GM18951 (cell line): ENCODE data around the gene OR52K2.

Source experiments
- POLR2A ChIP-seq: IDR thresholded peaks from 4 replicates; pipeline ENCODE4 v1.6.1; 2011; ENCODE audit warnings: mild to moderate bottlenecking; ENCODE audit not compliant: insufficient read length, insufficient read depth; ENCODE audit errors: extremely low read depth
- in situ Hi-C: fragments of 300-500 bp; cut with MboI; formaldehyde crosslinking; loops from one replicate; pipeline ENCODE4 v1.12.0; 2022; ENCODE audit warnings: low sequenced_read_pairs, mixed read lengths, inconsistent platforms; ENCODE audit not compliant: unreplicated experiment

OR52K2 gene

DNA sequence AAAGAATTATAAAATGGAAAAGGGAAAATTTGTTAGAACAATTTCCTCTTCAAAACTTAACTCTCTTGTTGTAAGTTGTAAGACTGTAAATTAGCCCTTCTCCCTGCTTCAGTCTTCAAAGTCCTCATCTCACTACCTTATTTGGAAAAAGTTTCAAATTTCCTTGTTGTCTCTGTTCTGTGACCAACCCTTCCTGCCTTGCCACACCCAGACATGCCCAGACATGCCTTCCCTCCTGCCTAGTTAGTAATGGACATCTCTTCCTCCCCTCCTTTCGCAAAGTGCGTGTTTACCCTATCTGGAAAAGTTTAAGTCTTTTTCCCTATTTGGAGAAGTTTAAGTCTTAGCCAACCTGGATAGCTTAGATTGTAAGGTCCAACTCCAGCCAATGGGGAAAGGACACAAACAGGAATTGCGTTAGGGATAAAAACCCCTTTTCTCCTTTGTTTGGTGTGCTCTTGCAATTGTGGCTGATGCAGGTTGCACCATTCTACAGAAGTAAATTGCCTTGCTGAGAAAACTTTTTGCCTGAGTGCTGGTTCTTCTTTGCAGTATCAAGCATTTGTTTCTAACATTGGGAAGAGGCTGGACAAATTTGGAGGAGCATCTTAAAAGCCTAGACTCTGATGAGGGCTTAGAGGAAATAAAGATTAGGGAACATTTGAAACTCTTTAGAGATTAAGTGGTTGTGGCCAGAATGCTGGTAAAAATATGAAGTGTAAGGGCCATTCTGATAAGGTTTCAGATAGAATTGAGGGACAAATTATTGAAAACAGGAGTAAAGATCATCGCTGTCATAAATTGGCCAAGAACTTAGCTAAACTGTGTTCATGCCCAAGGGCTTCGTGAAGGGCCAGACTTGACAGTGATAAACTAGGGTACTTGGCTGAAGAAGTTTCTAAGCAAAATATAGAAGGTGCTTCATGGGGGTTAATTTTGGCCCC, 15.4 kb downstream of the OR52K2 start:
- in situ Hi-C loops = no loop called here
- no peak for TF ChIP-seq POLR2A

DNA sequence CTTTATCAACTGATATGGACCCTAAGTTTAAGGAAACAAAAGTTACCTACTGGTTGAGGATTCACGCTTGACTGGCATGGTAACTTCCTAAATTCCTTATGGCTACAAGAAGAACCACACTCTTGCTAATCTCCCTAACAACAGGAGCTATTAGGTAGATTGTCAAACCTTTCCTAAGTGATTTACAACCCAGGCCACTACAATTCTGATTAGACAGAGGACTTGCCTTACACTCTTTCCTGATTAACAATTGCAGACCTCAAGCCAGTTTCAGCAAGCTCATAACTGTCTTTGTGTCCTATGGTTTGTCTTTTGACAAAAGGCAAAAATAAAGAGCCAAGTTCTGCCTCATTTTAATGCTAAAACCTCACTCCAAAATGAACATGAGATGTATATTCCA, 16.3 kb downstream of the OR52K2 start:
- in situ Hi-C loops = no loop called here
- TF ChIP-seq POLR2A = no peak

- in situ Hi-C loops = no loop called here
- TF ChIP-seq POLR2A = no peak
Observed at GRCh38 chr11:4466131-4466870, 17.2 kb downstream of the OR52K2 start.

GRCh38 chr11:4466871-4467442, 17.9 kb downstream of the OR52K2 start:
- no peak for TF ChIP-seq POLR2A
- in situ Hi-C loops = no loop called here

GRCh38 chr11:4467811-4468606, 18.9 kb downstream of the OR52K2 start:
- in situ Hi-C loops = no loop called here
- TF ChIP-seq POLR2A = no peak

DNA sequence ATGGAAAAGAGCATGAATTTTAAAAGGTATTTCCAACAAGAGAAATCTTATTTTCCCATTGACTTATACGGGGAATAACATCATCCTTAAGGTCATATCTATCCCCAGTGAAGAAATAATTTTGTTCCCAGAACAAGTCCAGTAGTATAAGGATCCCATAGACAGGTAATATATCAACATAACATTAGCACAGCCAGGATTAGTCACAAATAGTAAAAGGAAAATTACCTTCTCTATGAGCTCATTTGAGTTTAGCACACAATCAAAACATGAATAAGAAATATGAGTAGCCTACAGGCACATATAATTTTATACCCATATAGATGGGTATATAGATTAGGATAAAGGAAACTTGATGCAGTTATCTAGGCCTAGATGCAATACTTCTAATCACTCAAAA, 30.5 kb downstream of the OR52K2 start:
- no peak for TF ChIP-seq POLR2A
- in situ Hi-C loops = no loop called here

DNA sequence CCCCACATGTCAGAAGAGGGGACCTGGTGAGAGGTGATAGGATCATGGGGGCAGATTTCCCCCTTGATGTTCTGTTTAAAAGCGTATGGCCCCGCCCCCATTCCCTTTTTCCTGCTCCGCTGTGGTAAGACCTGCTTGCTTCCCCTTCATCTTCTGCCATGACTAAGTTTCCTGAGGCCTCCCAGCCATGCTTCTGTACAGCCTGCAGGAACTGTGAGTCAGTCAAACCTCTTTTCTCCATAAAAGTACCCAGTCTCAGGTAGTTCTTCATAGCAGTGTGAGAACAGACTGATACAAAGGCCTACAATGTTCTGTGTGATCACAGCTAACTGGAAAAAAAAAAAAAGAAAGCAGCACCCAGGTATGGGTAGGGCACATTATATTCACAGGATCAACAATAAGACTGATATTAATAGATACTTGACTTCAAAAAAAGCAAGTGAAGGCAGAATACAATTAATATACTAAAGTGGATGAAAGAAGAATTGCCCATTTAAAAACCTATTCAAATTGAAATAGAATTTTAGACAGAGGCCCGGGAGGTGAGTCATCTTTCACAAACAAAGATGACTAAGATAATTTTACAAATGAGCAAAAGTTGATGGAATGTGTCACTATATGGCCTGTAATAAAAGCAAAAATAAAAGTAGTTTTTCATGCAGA, 31.6 kb downstream of the OR52K2 start:
- no peak for TF ChIP-seq POLR2A
- in situ Hi-C loops = no loop called here

DNA sequence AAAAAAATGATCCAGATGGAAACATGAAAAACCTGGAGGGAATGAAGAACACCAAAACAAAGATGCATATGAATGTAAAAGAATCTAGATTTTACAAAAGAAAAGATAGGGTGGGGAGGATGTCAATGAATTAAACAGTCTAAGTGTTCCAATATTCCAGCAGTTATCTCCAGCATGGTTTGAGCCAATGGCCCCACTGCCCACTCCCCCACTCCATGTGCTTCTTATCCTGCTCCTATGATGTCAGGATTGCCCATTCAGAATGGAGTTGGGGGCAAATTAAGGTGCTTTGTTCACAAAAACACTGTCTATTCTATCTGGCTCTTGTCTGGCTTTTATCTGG, 32.1 kb downstream of the OR52K2 start:
- TF ChIP-seq POLR2A = no peak
- in situ Hi-C loops = no loop called here

DNA sequence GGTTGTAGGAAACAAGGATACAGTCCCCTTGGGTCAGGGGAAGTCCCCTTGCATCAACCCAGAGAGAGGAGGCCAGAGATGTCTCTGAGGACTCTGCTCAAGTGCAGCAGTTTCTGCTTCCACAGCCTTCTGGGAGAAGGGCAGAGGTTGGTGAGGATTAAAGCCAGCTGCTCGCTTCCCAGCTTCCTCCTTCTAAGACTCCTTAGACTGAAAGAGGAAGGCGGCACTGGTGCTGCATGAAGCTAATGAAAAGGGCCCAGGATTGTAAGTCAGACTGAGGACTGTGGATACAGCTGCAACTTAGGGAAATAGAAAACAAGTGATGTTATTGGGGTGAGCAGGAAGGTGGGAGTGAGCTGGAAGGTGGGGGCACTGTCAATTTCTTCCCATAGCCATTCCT, 33.4 kb downstream of the OR52K2 start, which contains the start of gene OR52K1:
TSS of gene OR52K1 (plus strand) at position 202 of the 400 bp plus-strand sequence. CDS start 6,255 bp downstream, outside the sequence.
- TF ChIP-seq POLR2A = no peak
- in situ Hi-C loops = no loop called here

- TF ChIP-seq POLR2A = no peak
- in situ Hi-C loops = no loop called here
Observed at GRCh38 chr11:4484310-4484709, 35.2 kb downstream of the OR52K2 start.

- in situ Hi-C loops = loop anchor here (10.0 kb wide), 1 partner anchor 297 kb away; no protein-coding TSS in a partner anchor
Observed at GRCh38 chr11:4491405-4491804, 42.3 kb downstream of the OR52K2 start.

DNA sequence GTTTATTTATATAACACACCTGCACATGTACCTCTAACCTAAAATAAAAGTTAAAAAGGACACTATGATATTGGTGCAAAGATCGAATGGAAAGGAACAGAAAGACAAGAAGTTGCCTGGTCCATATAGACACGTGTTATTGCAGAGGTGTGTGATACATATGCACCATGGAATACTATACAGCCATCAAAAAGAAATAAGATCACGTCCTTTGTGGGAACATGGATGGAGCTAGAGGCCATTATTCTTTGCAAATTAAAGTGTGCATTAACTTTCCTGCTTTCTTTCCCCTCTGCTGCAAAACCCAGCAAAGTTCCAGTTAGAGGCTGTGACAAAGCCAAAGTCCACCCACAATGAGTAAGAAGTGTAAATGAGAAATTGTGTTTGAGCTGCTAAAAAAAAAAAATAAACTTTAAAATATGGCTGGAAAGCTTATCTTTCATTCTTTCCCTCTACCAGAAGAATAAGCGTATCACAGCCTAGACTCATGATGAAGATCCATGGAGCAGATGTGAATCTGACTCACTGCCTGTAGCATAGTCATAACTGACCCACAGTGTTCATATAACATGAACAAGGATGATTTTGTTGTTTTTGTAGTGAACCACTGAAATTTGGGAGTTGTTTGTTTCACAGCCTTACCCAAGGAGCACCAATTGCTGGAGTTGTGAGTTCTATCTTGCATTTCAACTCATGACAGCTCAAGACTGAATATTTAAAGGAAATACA, 42.9 kb downstream of the OR52K2 start:
- in situ Hi-C loops = loop anchor here (10.0 kb wide), 1 partner anchor 297 kb away; no protein-coding TSS in a partner anchor
- no peak for TF ChIP-seq POLR2A

DNA sequence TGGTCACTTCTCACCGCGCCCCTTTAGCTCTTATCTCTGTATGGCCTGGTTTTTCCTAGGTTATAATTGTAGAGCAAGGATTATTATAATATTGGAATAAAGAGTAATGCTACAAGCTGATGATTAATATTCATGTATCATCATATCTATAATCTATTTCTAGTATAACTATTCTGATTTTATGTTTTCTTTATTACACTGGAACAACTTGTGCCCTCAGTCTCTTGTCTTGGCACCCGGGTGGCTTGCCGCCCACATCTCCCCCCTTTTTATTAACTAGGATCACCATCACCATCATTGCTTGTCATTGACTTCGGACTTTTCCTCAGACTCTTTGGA, 44.4 kb downstream of the OR52K2 start:
- in situ Hi-C loops = loop anchor here (10.0 kb wide), 1 partner anchor 299 kb away; no protein-coding TSS in a partner anchor
- TF ChIP-seq POLR2A = no peak
